ENCODE results near the gene RCHY1. TPM values are rescaled to one million over a fixed set of nuclear protein-coding genes. Genes with fewer than 3 reads are reported as not detected.

The RCHY1 gene
- total RNA-seq, 1 experiment from 2014 or later = 33.4 TPM

DNA sequence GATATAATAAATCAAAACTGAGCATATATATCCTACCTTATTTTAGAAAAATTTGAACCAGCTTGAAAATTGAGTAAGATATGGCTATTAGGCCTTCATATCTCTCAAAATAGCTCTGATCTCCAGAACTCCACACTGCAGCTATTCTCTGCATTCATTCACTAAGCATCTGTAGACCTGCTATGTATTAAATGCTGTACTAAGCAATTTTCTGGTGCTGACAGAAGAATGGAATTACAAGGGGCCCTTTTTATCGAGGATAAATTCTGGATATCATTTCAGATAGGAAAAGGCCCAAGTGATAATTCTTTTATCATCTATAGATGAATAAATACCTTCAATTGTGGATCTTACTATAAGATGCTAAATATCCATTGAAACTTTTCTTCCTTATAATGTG lies 1.9 kb upstream of the RCHY1 start:
- TF ChIP-seq CBX3 (IDR thresholded peaks at IDR 0.05; ENCODE audit: low read depth) (no peak), RAD21 (IDR thresholded peaks at IDR 0.05; ENCODE audit: low read depth) (no peak), ZNF274 (IDR thresholded peaks at IDR 0.05; ENCODE audit: low read depth, low read length) (no peak), POLR2AphosphoS5 (IDR thresholded peaks at IDR 0.05; ENCODE audit: low read depth, low read length) (no peak), FOSL1 (IDR thresholded peaks at IDR 0.05; ENCODE audit: low read depth) (no peak), TCF7L2 (IDR thresholded peaks at IDR 0.05; ENCODE audit: borderline replicate concordance, extremely low read depth, insufficient read depth, insufficient read length) (no peak), SIN3A (IDR thresholded peaks at IDR 0.05; ENCODE audit: low read depth) (no peak), ZFX (IDR thresholded peaks at IDR 0.05) (no peak), EZH2 (IDR thresholded peaks at IDR 0.05) (no peak)
- TF ChIP-seq, protein P1, sequence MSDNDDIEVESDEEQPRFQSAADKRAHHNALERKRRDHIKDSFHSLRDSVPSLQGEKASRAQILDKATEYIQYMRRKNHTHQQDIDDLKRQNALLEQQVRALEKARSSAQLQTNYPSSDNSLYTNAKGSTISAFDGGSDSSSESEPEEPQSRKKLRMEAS (IDR thresholded peaks at IDR 0.05) = no peak
- TF ChIP-seq, protein P2, sequence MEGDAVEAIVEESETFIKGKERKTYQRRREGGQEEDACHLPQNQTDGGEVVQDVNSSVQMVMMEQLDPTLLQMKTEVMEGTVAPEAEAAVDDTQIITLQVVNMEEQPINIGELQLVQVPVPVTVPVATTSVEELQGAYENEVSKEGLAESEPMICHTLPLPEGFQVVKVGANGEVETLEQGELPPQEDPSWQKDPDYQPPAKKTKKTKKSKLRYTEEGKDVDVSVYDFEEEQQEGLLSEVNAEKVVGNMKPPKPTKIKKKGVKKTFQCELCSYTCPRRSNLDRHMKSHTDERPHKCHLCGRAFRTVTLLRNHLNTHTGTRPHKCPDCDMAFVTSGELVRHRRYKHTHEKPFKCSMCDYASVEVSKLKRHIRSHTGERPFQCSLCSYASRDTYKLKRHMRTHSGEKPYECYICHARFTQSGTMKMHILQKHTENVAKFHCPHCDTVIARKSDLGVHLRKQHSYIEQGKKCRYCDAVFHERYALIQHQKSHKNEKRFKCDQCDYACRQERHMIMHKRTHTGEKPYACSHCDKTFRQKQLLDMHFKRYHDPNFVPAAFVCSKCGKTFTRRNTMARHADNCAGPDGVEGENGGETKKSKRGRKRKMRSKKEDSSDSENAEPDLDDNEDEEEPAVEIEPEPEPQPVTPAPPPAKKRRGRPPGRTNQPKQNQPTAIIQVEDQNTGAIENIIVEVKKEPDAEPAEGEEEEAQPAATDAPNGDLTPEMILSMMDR (IDR thresholded peaks at IDR 0.05 in 2 of 3, conservative IDR thresholded peaks at IDR 0.05 in 1 of 3; ENCODE audit: borderline replicate concordance in 1 of 3, insufficient read depth in 1 of 3, low read depth in 2 of 3, low read length in 2 of 3) = no peak
- peak overlapping the region; percentile 95; the same call in 1 of the 2 replicates for H3K4me2 ChIP-seq (ENCODE audit: low read length)
- ChIA-PET POLR2A (no interaction called here), CTCF (no interaction called here), RAD21 (ENCODE audit: low non-redundant PET in 1 of 2, low total read pairs in 2 of 2, uncharacterized antibody in 2 of 2, unreplicated experiment in 2 of 2) (no interaction called here)
- peaks cover 43% of the 10 kb centered on the region for H3K79me2 ChIP-seq (ENCODE audit: insufficient read depth, low read length)
- intact Hi-C loops (cut with micrococcal nuclease) = no loop called here
- BruUV-seq (replicated peaks) = no TSS peak
- no peaks in the 10 kb centered on the region for H3K9me3 ChIP-seq (ENCODE audit: control insufficient read depth in 1 of 2, insufficient read depth in 1 of 2, low read depth in 1 of 2, low read length in 2 of 2)
- no peak overlapping the region for H3K27ac ChIP-seq (ENCODE audit: low read depth, low read length)
- peaks cover 9 to 11% of the 10 kb centered on the region in 2 experiments; a peak in 3 of 4 replicates for H3K36me3 ChIP-seq (ENCODE audit: control insufficient read depth in 1 of 2, insufficient read depth in 2 of 2, low read length in 2 of 2)
- H4K20me1 ChIP-seq (ENCODE audit: insufficient read depth) = no peaks in the 10 kb centered on the region
- H2AFZ ChIP-seq (ENCODE audit: low read depth, low read length, poor library complexity, severe bottlenecking) = no peak overlapping the region
- H3K27me3 ChIP-seq (ENCODE audit: insufficient read depth, low read length) = no peaks in the 10 kb centered on the region
- H3K9ac ChIP-seq (ENCODE audit: low read length) = no peak overlapping the region
- no peak overlapping the region for H3K4me3 ChIP-seq (replicated peaks in 1 of 2; ENCODE audit: low read depth in 1 of 2, low read length in 2 of 2)
- H3K4me1 ChIP-seq (ENCODE audit: control insufficient read depth in 1 of 2, insufficient read depth in 2 of 2, low read length in 2 of 2) = peaks cover 8 to 24% of the 10 kb centered on the region in 2 experiments; a peak in 3 of 4 replicates
- ATAC-seq (no peak), DNase-seq (ENCODE audit: low read depth, low spot score) (no peak)
- H3K9me2 ChIP-seq (ENCODE audit: insufficient read depth) = no peaks in the 10 kb centered on the region

All from HCT116 (cell line).